GM12878 (cell line): Measurements from ENCODE around the gene CORO7. TPM values are rescaled to one million over a fixed set of nuclear protein-coding genes. Genes with fewer than 3 reads are reported as not detected.

Experiments used
- BMI1 ChIP-seq: fragments of 450-650 bp; IDR thresholded peaks from 2 replicates; pipeline ENCODE4 v1.6.1; 2016; ENCODE audit warnings: mild to moderate bottlenecking, moderate library complexity, borderline replicate concordance
- ETV6 ChIP-seq, 2 experiments: fragments of 450-650 bp in 1 of 2; IDR thresholded peaks in 1 of 2; conservative IDR thresholded peaks in 1 of 2; 2 replicates each; pipeline ENCODE4 v1.6.1; 2014; ENCODE audit warnings: antibody characterized with exemption in 1 of 2, borderline replicate concordance in 1 of 2, low read depth in 1 of 2, mild to moderate bottlenecking in 1 of 2, moderate library complexity in 1 of 2
- FOXK2 ChIP-seq: fragments of 450-650 bp; IDR thresholded peaks from 2 replicates; pipeline ENCODE4 v1.6.1; 2017; ENCODE audit warnings: mild to moderate bottlenecking, moderate library complexity
- NFYA ChIP-seq: IDR thresholded peaks from 2 replicates; pipeline ENCODE4 v1.6.1; 2011; ENCODE audit warnings: low read depth, mild to moderate bottlenecking, low read length, improper control_type of control experiment, borderline replicate concordance
- RFX5 ChIP-seq: IDR thresholded peaks from 2 replicates; pipeline ENCODE4 v1.6.1; 2011; ENCODE audit warnings: low read depth, low read length, improper control_type of control experiment
- TAF1 ChIP-seq: IDR thresholded peaks from 2 replicates; pipeline ENCODE4 v1.6.1; 2011; ENCODE audit warnings: mild to moderate bottlenecking, low read depth, low read length, borderline replicate concordance
- polyA plus RNA-seq, 11 experiments: library from polyadenylated mRNA; depleted of rRNA in 4 of 11; unstranded in 6 of 11; stranded (reverse) in 5 of 11; fragments of >200 nt; fragmentation: Nextera tagmentation in 4 of 11; fragmentation: Illumina TruSeq in 1 of 11; extraction: Ambion mirVana in 4 of 11; extraction: Trizol in 1 of 11; gene quantifications; 1 replicate in 1 of 11; 2 replicates in 10 of 11; pipeline versions ENCODE4 v1.2.1 to v1.2.3, GENCODE V29; 2011 to 2016; ENCODE audit warnings: inconsistent platforms in 2 of 11, missing spikeins in 2 of 11, low read depth in 1 of 11
- total RNA-seq, 4 experiments: library from RNA; depleted of rRNA in 3 of 4; stranded (reverse); fragments of >200 nt in 3 of 4; fragmentation: Illumina TruSeq in 1 of 4; extraction: Trizol in 1 of 4; gene quantifications; 2 replicates each; pipeline versions ENCODE4 v1.2.1 to v1.2.3, GENCODE V29; 2013 to 2021
- TF ChIP-seq, protein P1 (sequence below): IDR thresholded peaks from 2 replicates; pipeline ENCODE4 v1.6.1; 2012; ENCODE audit warnings: low read depth, low read length, improper control_type of control experiment
- TF ChIP-seq, protein P2 (sequence below): fragments of 450-650 bp; IDR thresholded peaks from 2 replicates; pipeline ENCODE4 v1.6.1; 2018; ENCODE audit warnings: mild to moderate bottlenecking, low read depth, moderate library complexity; ENCODE audit not compliant: partially characterized antibody
- TF ChIP-seq, protein P3 (sequence below): fragments of 450-650 bp; IDR thresholded peaks from 2 replicates; pipeline ENCODE4 v1.6.1; 2017; ENCODE audit warnings: mild to moderate bottlenecking, moderate library complexity
- TF ChIP-seq, protein P4 (sequence below): IDR thresholded peaks from 2 replicates; pipeline ENCODE4 v1.6.1; 2011; ENCODE audit warnings: low read depth, mild to moderate bottlenecking, low read length, moderate library complexity, borderline replicate concordance; ENCODE audit errors: extremely low read depth

CORO7 gene
- total and polyA plus RNA-seq, 10 of the 15 experiments (the other 5 are each of a cell fraction or from before 2014, with no cell fraction given): 0.64 to 89.2 (median 43.7) TPM

DNA sequence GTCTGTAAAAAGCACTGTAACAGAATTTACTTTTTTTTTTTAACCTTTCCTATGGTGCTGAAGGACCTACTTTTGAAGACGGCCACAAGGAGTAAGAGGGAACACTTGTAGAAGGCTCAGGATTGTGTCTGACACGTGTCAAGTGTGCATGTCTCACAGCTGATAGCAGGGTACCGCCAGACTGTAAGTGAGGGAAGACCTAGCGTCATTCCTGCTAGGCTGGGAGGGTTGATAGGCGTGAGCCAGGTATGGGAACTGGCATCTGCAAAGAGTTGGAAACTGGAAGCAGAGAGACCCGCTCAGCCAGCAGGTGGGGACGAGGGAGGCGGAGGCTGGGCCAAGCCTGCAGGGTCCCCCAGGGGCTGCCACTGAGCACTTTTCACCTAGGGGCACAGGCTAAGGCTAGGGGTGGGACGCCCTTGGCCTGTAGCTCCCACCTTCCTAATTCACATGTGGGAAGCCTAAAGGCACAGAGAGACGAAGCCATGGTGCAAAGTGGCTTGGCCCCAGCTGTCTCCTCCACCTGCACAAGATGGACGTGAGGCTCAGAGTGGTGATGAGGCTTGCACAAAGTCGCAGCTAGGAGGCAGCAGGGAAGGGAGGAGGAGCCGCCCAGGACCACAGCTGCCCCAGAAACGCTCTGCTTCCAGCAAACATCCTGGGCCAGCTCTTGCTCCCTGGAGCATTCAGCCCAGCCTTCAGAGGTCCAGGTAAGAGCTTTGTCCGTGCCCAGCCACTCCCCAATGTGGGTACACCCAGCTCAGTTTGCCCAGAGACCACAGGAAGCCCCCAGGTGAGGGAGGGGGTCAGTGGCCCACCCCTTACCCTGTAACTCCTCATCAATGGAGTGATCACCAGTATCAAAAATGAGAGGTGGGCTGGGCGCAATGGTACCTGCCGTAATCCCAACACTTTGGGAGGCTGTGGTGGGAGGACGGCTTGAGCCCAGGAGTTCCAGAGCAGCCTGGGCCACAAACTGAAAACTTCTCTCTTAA lies 25.8 kb downstream of the CORO7 start (continued):
- TF ChIP-seq, protein P1, sequence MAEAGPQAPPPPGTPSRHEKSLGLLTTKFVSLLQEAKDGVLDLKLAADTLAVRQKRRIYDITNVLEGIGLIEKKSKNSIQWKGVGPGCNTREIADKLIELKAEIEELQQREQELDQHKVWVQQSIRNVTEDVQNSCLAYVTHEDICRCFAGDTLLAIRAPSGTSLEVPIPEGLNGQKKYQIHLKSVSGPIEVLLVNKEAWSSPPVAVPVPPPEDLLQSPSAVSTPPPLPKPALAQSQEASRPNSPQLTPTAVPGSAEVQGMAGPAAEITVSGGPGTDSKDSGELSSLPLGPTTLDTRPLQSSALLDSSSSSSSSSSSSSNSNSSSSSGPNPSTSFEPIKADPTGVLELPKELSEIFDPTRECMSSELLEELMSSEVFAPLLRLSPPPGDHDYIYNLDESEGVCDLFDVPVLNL: no peak
- TF ChIP-seq BMI1 (no peak), FOXK2 (no peak), TAF1 (no peak), ETV6 (conservative IDR thresholded peaks at IDR 0.05 in 1 of 2, IDR thresholded peaks at IDR 0.05 in 1 of 2; ENCODE audit: borderline replicate concordance in 1 of 2, low read depth in 1 of 2) (no peak), NFYA (no peak), RFX5 (no peak)
- TF ChIP-seq, protein P2, sequence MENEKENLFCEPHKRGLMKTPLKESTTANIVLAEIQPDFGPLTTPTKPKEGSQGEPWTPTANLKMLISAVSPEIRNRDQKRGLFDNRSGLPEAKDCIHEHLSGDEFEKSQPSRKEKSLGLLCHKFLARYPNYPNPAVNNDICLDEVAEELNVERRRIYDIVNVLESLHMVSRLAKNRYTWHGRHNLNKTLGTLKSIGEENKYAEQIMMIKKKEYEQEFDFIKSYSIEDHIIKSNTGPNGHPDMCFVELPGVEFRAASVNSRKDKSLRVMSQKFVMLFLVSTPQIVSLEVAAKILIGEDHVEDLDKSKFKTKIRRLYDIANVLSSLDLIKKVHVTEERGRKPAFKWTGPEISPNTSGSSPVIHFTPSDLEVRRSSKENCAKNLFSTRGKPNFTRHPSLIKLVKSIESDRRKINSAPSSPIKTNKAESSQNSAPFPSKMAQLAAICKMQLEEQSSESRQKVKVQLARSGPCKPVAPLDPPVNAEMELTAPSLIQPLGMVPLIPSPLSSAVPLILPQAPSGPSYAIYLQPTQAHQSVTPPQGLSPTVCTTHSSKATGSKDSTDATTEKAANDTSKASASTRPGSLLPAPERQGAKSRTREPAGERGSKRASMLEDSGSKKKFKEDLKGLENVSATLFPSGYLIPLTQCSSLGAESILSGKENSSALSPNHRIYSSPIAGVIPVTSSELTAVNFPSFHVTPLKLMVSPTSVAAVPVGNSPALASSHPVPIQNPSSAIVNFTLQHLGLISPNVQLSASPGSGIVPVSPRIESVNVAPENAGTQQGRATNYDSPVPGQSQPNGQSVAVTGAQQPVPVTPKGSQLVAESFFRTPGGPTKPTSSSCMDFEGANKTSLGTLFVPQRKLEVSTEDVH: no peak
- TF ChIP-seq, protein P3, sequence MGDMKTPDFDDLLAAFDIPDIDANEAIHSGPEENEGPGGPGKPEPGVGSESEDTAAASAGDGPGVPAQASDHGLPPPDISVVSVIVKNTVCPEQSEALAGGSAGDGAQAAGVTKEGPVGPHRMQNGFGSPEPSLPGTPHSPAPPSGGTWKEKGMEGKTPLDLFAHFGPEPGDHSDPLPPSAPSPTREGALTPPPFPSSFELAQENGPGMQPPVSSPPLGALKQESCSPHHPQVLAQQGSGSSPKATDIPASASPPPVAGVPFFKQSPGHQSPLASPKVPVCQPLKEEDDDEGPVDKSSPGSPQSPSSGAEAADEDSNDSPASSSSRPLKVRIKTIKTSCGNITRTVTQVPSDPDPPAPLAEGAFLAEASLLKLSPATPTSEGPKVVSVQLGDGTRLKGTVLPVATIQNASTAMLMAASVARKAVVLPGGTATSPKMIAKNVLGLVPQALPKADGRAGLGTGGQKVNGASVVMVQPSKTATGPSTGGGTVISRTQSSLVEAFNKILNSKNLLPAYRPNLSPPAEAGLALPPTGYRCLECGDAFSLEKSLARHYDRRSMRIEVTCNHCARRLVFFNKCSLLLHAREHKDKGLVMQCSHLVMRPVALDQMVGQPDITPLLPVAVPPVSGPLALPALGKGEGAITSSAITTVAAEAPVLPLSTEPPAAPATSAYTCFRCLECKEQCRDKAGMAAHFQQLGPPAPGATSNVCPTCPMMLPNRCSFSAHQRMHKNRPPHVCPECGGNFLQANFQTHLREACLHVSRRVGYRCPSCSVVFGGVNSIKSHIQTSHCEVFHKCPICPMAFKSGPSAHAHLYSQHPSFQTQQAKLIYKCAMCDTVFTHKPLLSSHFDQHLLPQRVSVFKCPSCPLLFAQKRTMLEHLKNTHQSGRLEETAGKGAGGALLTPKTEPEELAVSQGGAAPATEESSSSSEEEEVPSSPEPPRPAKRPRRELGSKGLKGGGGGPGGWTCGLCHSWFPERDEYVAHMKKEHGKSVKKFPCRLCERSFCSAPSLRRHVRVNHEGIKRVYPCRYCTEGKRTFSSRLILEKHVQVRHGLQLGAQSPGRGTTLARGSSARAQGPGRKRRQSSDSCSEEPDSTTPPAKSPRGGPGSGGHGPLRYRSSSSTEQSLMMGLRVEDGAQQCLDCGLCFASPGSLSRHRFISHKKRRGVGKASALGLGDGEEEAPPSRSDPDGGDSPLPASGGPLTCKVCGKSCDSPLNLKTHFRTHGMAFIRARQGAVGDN: no peak
- TF ChIP-seq, protein P4, sequence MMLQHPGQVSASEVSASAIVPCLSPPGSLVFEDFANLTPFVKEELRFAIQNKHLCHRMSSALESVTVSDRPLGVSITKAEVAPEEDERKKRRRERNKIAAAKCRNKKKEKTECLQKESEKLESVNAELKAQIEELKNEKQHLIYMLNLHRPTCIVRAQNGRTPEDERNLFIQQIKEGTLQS: no peak
